Aorta (tissue), 5 donors: Measurements from ENCODE around the gene MYO1D. TPM values are rescaled to one million over a fixed set of nuclear protein-coding genes. Genes with fewer than 3 reads are reported as not detected.
"Not testable (repeated sequence)": the region's sequence is repeated elsewhere in the genome, so short reads cannot be mapped to it uniquely, and the experiment has no call there.

ENCODE experiments used
- ATAC-seq: fragments of 200-7000 bp; cut with Tn5 transposase; one replicate; pipeline ENCODE4 v1.9.1; 2022; ENCODE audit warnings: moderate library complexity; ENCODE audit not compliant: low FRiP score
- DNase-seq, 2 donors: peaks; one replicate each; pipeline ENCODE4 v3.0.0-alpha.2; 2020
- H3K27ac ChIP-seq, 2 donors: one replicate each; pipeline ENCODE4 v1.5.1; 2013; ENCODE audit warnings: low read length in 2 of 2, mild to moderate bottlenecking in 2 of 2, moderate library complexity in 2 of 2, control low read depth in 1 of 2, inconsistent platforms in 1 of 2, low read depth in 1 of 2
- H3K27me3 ChIP-seq, 2 donors: one replicate each; pipeline ENCODE4 v1.6.1; 2013; ENCODE audit warnings: control low read depth in 1 of 2, low read length in 1 of 2, mild to moderate bottlenecking in 1 of 2, moderate library complexity in 1 of 2; ENCODE audit not compliant: insufficient read depth in 2 of 2, control insufficient read depth in 1 of 2
- H3K36me3 ChIP-seq, 2 donors: one replicate each; pipeline ENCODE4 v1.6.1; 2013; ENCODE audit warnings: control low read depth in 1 of 2, low read length in 1 of 2, mild to moderate bottlenecking in 1 of 2; ENCODE audit not compliant: insufficient read depth in 2 of 2, control insufficient read depth in 1 of 2
- H3K4me1 ChIP-seq, 2 donors: one replicate each; pipeline ENCODE4 v1.6.1; 2013; ENCODE audit warnings: low read length in 2 of 2, control low read depth in 1 of 2, mild to moderate bottlenecking in 1 of 2, moderate library complexity in 1 of 2; ENCODE audit not compliant: insufficient read depth in 2 of 2, control insufficient read depth in 1 of 2
- H3K4me3 ChIP-seq, 2 donors: one replicate each; pipeline ENCODE4 v1.5.1; 2013; ENCODE audit warnings: low read length in 2 of 2, control low read depth in 1 of 2, mild to moderate bottlenecking in 1 of 2
- H3K9me3 ChIP-seq: one replicate; pipeline ENCODE4 v1.6.1; 2013; ENCODE audit warnings: mild to moderate bottlenecking, low read length; ENCODE audit not compliant: control insufficient read depth
- WGBS, 2 donors: extraction: QIAGEN DNeasy Blood & Tissue Kit; methylation state at CpG; one replicate each; pipeline ENCODE4 v1.1.7; 2013; 5-methylcytosine and 5-hydroxymethylcytosine counted together
- intact Hi-C, 2 donors: fragments of 100-400 bp; cut with DNase I; formaldehyde crosslinking; loops; one replicate each; pipeline versions ENCODE4 v1.14.2 to v1.15.0; 2022
- long read RNA-seq, 2 donors: library from polyadenylated mRNA; unstranded; transcript quantifications; one replicate each; pipeline ENCODE4 v2.0.0, GENCODE V29; 2020 to 2021
- polyA plus RNA-seq, 2 donors: library from polyadenylated mRNA; stranded (reverse); fragments of 200-250 nt; gene quantifications; one replicate each; pipeline ENCODE4 v1.2.3, GENCODE V29; 2013
- total RNA-seq, 2 donors: library from RNA; stranded (reverse); fragmentation: NEBNext Ultra II Directional; extraction: Animal tissue kit (Norgen Biotek cat#: 25700); gene quantifications; one replicate each; pipeline ENCODE4 v1.2.1, GENCODE V29; 2021
- donor health status: healthy with polysubstance abuse.
- donor health status: Bipolar disorder and iron deficiency.
- donor health status: DM: no; HTN: no; CAD: no.
- donor health status: DM: no; HTN: no; CAD: no.
- donor health status: DM: yes; HTN: yes; CAD: no.

MYO1D gene
- total RNA-seq (100 to 1,000 TPM; 222 to 358 TPM), polyA plus RNA-seq (100 to 1,000 TPM in 1 of 2 donors, 10 to 100 TPM in 1; 62.5 to 106 TPM)
- long read RNA-seq, donor 1, transcript MYO1D-204 (6 exons, 1,008 nt): major isoform, 7 of 312 reads
- long read RNA-seq, donor 1, partial matches to known transcripts: 55 of 312 reads
- long read RNA-seq, donor 1, other reads (novel, unspliced or antisense): 250 of 312 reads
- long read RNA-seq, donor 2, full-length matches to known transcripts: 13 of 130 reads
- long read RNA-seq, donor 2, partial matches to known transcripts: 22 of 130 reads
- long read RNA-seq, donor 2, other reads (novel, unspliced or antisense): 95 of 130 reads

DNA sequence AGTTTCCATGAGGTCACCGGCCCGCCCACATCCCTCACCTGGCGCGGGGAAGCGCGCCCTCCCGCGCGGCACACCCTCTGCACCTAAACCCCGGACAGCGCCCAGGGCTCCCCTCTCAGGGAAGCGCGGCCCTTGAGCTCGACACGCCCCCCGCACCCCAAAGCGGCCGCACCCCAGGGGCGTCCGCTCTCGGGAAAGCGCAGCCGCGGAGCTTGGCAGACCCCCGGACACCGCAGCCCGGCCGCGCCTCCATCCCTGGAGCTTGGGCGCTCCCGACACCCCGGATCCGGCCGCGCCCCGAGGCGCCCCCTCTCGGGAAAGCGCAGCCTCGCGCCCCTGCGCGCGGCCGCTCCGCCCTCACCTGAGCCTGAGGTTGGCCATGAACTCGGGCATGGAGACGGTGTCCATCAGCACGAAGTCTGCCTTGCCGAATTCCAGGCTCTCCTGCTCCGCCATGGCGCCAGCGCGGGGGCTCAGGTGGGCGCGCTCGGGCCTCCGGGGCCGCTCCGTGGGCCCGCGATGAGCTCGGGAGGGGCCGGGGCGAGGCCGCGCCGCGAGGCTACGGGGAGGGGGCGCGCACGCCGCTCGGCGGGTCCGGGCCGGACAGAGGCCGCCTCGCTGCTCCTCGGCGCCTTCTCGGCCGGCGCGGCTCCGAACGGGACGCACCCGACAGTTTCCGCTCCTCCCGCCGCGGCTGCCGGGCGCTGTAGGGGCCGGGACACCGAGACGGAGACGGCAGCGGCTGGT, at the start of gene MYO1D:
Gene MYO1D, minus strand, starts transcription at position 708 of the 747 bp plus-strand sequence. Its CDS starts 252 bp downstream, at position 456.
- no peaks in the 10 kb centered on the region for H3K27me3 ChIP-seq
- H3K4me3 ChIP-seq: peak within 1 kb of the TSS; percentile 74 to 97
- no peaks in the 10 kb centered on the region for H3K36me3 ChIP-seq
- ATAC-seq (peak; percentile 62), DNase-seq (peak; percentile 72 to 88)
- H3K9me3 ChIP-seq: no peaks in the 10 kb centered on the region
- WGBS, 2 donors: 1% methylated on average over 62 to 101 of the region's 101 CpGs
- H3K27ac ChIP-seq: peak within 1 kb of the TSS; percentile 71 to 96
- intact Hi-C loops: loop anchor here (2.0 to 5.0 kb wide), 3 partner anchors 59 to 94 kb away; no protein-coding TSS in a partner anchor
- peaks cover 0 to 2% of the 10 kb centered on the region in 2 donors for H3K4me1 ChIP-seq

GRCh38 chr17:32926183-32926582, 49.3 kb upstream of the MYO1D start:
- Histone ChIP-seq H3K9me3 (no peaks in the 10 kb centered on the region), H3K4me1 (no peaks in the 10 kb centered on the region), H3K27me3 (no peaks in the 10 kb centered on the region), H3K27ac (no peak overlapping the region), H3K4me3 (no peak overlapping the region), H3K36me3 (no peaks in the 10 kb centered on the region)
- DNase-seq: no peak
- WGBS, 2 donors: 96 to 97% methylated on average over 5 of the region's 5 CpGs
- ATAC-seq: no peak
- intact Hi-C loops: no loop called here

DNA sequence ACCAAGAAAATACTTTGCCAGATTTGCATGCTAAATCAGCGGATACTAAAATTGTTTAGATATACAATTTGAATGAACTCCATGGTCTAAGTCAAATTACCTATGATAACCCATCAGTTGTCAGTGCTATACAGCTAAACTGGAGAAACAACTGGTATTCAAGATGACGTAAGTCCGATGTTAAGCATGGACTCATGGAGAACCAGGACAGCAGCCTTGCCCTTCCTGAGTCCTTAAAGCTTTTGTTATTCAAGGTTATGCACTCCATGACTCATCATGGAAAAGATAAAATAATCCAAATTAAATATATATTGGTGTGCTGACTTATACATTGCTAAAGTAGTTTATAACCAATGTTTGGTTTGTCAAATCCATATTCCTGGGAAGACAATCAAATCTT, 47.0 kb upstream of the MYO1D start:
- DNase-seq, ATAC-seq, H3K36me3 ChIP-seq, intact Hi-C loops, H3K27ac ChIP-seq, H3K4me1 ChIP-seq, H3K4me3 ChIP-seq, H3K27me3 ChIP-seq, H3K9me3 ChIP-seq: not testable (repeated sequence)
- 95 to 97% methylated on average over 3 of the region's 3 CpGs for WGBS, 2 donors

- ATAC-seq (no peak), DNase-seq (no peak)
- Histone ChIP-seq H3K27ac (no peak overlapping the region), H3K4me1 (no peaks in the 10 kb centered on the region), H3K36me3 (no peaks in the 10 kb centered on the region), H3K9me3 (no peaks in the 10 kb centered on the region), H3K27me3 (no peaks in the 10 kb centered on the region), H3K4me3 (no peak overlapping the region)
- intact Hi-C loops: no loop called here
- 82 to 84% methylated on average over 10 of the region's 10 CpGs for WGBS, 2 donors
Measured at GRCh38 chr17:32921017-32921416, 44.1 kb upstream of the MYO1D start.

DNA sequence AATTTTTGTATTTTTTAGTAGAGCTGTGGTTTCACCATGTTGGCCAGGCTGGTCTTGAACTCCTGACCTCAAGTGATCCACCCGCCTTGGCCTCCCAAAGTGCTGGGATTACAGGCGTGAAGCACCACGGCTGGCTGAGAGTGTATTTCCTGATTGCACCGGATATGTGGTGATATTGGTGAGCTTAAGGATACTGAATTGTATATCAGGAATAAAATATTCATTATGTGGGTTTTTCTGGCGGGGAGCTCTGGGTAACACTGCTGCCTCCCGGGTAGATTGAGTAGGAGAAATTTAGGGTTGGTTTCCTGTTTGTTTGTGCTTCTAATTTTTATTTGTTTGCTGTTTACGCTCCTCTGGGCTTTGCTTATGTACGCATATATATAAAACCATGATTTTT, 43.4 kb upstream of the MYO1D start:
- no peaks in the 10 kb centered on the region for H3K27me3 ChIP-seq
- H3K4me3 ChIP-seq: no peak overlapping the region
- H3K9me3 ChIP-seq: no peaks in the 10 kb centered on the region
- no peak for ATAC-seq
- no peaks in the 10 kb centered on the region for H3K36me3 ChIP-seq
- no peak for DNase-seq
- H3K4me1 ChIP-seq: no peaks in the 10 kb centered on the region
- intact Hi-C loops: no loop called here
- H3K27ac ChIP-seq: no peak overlapping the region
- 87 to 90% methylated on average over 8 of the region's 8 CpGs for WGBS, 2 donors

DNA sequence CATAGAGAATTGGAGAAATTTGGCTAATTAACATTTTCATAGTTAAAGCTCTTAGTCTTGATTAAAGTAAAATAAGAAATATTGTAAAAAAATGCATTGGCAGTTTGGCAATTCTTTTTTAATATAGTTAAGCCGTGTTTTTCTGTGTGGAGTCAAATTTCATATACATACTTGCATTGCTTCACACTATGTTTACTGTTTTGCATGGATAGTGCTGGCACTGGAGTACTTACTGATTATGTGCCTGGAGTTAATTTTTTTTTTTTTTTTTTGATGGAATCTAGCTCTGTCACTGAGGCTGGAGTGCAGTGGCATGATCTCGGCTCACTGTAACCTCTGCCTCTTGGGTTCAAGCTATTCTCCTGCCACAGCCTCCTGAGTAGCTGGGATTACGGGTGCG, 43.0 kb upstream of the MYO1D start:
- intact Hi-C loops: loop anchor here (10.0 kb wide), 2 partner anchors 135 to 435 kb away; partner anchors contain the start of gene CDK5R1 (in 1 of the 2)
- H3K9me3 ChIP-seq, H3K4me3 ChIP-seq, H3K4me1 ChIP-seq, ATAC-seq, H3K27ac ChIP-seq, H3K36me3 ChIP-seq, DNase-seq, H3K27me3 ChIP-seq: not testable (repeated sequence)
- 92 to 96% methylated on average over 4 of the region's 4 CpGs for WGBS, 2 donors

GRCh38 chr17:32917842-32918241, 40.9 kb upstream of the MYO1D start:
- Histone ChIP-seq H3K9me3 (no peaks in the 10 kb centered on the region), H3K4me3 (no peak overlapping the region), H3K27ac (no peak overlapping the region), H3K27me3 (no peaks in the 10 kb centered on the region), H3K36me3 (no peaks in the 10 kb centered on the region), H3K4me1 (no peaks in the 10 kb centered on the region)
- no peak for ATAC-seq
- intact Hi-C loops: loop anchor here (10.0 kb wide), 2 partner anchors 133 to 433 kb away; partner anchors contain the start of gene CDK5R1 (in 1 of the 2)
- no peak for DNase-seq
- 80 to 84% methylated on average over 5 of the region's 5 CpGs for WGBS, 2 donors

DNA sequence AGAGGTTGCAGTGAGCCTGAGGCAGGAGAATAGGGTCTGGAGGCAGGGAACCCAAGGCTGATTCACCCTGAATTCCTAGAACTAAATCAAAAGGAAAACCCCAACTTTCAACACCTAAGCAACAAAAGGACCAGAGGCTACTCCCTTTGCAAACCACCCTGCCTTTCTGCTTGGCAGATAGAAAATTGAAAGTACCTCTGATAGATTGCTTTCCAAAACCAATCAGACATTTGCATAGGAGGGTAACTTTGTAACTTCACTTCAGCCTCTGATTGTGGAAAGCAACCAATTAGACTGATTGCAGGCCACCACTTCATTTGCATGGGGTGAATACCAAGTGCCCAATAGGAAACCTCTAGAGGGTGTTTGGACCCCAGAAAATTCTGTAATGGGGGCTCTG, 40.2 kb upstream of the MYO1D start:
- no peaks in the 10 kb centered on the region for H3K27me3 ChIP-seq
- H3K4me1 ChIP-seq: no peaks in the 10 kb centered on the region
- intact Hi-C loops: loop anchor here (10.0 kb wide), 2 partner anchors 132 to 432 kb away; partner anchors contain the start of gene CDK5R1 (in 1 of the 2)
- ATAC-seq (no peak), DNase-seq (no peak)
- H3K36me3 ChIP-seq: no peaks in the 10 kb centered on the region
- H3K27ac ChIP-seq: no peak overlapping the region
- H3K4me3 ChIP-seq: no peak overlapping the region
- no peaks in the 10 kb centered on the region for H3K9me3 ChIP-seq
